ENCODE results near the gene ABCG4.

The ABCG4 gene

DNA sequence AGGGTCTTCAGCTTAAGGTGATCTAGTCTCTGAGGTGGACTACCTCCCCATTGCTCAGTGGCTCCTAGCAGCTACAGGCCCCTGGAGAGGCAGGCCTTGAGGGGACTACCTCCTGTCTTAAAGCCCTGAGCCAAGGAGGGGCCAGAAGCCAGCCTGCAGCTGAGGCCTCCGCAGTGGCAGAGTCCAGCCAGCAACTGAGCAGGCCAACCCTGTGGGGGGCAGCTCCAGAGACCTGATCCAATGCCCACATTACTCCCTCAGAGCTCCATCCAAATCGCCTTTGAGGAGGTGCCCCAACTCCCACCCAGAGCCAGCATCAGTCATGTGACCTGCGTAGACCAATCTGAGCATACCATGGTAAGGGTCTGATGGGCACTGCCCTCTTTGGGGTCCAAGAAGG, 39.0 kb upstream of the ABCG4 start:
- Mint-ChIP-seq H3K4me3 (no peak overlapping the region), H3K36me3 (peaks cover 17% of the 10 kb centered on the region), H3K9me3 (no peaks in the 10 kb centered on the region), H3K27ac (no peak overlapping the region), H3K27me3 (no peaks in the 10 kb centered on the region), H3K4me1 (peaks cover 24% of the 10 kb centered on the region)
- no peak for DNase-seq (ENCODE audit: low spot score in 2 of 2)
- ATAC-seq (ENCODE audit: low read depth), result no peak

- Mint-ChIP-seq H3K9me3 (no peaks in the 10 kb centered on the region), H3K4me1 (peaks cover 24% of the 10 kb centered on the region), H3K27me3 (no peaks in the 10 kb centered on the region), H3K27ac (no peak overlapping the region), H3K4me3 (no peak overlapping the region), H3K36me3 (peaks cover 21% of the 10 kb centered on the region)
- ATAC-seq (ENCODE audit: low read depth) (no peak), DNase-seq (ENCODE audit: low spot score in 2 of 2) (no peak)
Observed at GRCh38 chr11:119110439-119110838, 38.4 kb upstream of the ABCG4 start.

DNA sequence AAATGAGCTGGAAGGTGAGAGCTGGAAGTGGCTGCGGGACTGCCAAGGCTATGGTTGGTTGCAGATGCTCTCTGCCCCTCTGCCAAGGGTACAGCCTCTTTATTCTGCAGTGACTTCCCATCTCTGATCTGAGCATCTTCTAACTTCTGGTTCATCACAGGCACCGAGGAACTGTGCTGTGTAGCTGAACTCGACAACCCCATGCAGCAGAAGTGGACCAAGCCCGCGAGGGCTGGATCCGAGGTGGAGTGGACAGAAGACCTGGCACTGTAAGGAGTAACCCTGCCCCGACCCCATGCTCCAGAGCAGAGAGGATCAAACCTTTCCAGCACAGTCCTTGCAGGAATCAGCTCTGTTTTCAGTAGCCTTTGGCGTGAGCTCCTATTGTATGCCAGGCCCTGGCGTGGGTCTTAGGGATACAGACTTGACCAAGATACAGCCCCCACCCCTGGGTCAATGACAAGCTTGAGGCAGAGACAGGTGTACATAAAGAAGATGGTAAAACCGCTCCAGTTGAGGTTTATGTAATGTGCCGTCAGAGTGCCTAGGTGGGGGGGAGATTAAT, 37.4 kb upstream of the ABCG4 start:
- Mint-ChIP-seq H3K4me3 (no peak overlapping the region), H3K9me3 (no peaks in the 10 kb centered on the region), H3K27ac (no peak overlapping the region), H3K27me3 (no peaks in the 10 kb centered on the region), H3K36me3 (peaks cover 27% of the 10 kb centered on the region), H3K4me1 (peaks cover 24% of the 10 kb centered on the region)
- ATAC-seq (ENCODE audit: low read depth) (no peak), DNase-seq (ENCODE audit: low spot score in 2 of 2) (no peak)

- no peak overlapping the region for H3K27ac Mint-ChIP-seq
- H3K27me3 Mint-ChIP-seq, result no peaks in the 10 kb centered on the region
- ATAC-seq (ENCODE audit: low read depth), result no peak
- no peak for DNase-seq (ENCODE audit: low spot score in 2 of 2)
- H3K9me3 Mint-ChIP-seq, result no peaks in the 10 kb centered on the region
- H3K4me3 Mint-ChIP-seq, result no peak overlapping the region
- H3K4me1 Mint-ChIP-seq, result peaks cover 19% of the 10 kb centered on the region
- peaks cover 27% of the 10 kb centered on the region for H3K36me3 Mint-ChIP-seq
Observed at GRCh38 chr11:119112314-119113020, 36.4 kb upstream of the ABCG4 start.

DNA sequence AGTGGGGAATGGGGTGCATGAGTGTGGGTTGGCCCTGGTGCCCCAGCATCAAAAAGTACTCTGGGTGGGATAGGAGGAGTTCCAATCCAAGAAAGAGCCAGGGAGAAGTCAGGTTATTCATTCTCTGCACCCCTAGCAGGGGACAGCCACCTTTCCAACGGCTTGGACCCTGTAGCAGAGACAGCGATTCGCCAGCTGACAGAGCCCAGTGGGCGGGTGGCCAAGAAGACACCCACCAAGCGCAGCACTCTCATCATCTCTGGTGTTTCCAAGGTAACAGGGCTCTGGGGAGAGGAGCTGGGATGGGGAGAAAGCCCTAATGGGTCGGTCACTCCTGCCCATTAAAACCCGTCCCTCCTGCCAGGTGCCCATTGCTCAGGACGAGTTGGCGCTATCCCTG, 35.1 kb upstream of the ABCG4 start:
- H3K9me3 Mint-ChIP-seq, result no peaks in the 10 kb centered on the region
- H3K27me3 Mint-ChIP-seq, result no peaks in the 10 kb centered on the region
- DNase-seq (ENCODE audit: low spot score in 2 of 2), result no peak
- no peak overlapping the region for H3K4me3 Mint-ChIP-seq
- H3K36me3 Mint-ChIP-seq, result peaks cover 27% of the 10 kb centered on the region
- H3K4me1 Mint-ChIP-seq, result peaks cover 13% of the 10 kb centered on the region
- H3K27ac Mint-ChIP-seq, result no peak overlapping the region
- ATAC-seq (ENCODE audit: low read depth), result no peak

DNA sequence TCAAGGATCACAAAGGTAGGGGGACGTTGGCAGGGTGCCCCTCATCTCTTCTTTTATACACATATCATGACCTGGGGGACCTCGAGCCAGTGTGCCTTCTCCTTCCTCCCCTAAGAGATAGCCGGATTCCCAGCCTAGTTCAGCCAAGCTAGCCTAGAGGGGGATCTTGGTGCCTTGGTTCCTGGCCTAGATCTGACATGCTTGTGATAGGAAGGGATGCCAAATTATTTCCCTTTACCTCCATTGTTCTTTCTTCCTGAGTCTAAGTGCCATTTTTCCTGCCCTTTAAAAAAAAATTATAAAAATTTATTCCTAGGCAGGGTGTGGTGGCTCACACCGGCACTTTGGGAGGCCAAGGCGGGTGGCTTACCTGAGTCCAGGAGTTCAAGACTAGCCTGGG, 34.5 kb upstream of the ABCG4 start:
- Mint-ChIP-seq H3K27me3 (no peaks in the 10 kb centered on the region), H3K9me3 (no peaks in the 10 kb centered on the region), H3K4me3 (no peak overlapping the region), H3K36me3 (peaks cover 27% of the 10 kb centered on the region), H3K27ac (no peak overlapping the region), H3K4me1 (peaks cover 7% of the 10 kb centered on the region)
- DNase-seq (ENCODE audit: low spot score in 2 of 2) (no peak), ATAC-seq (ENCODE audit: low read depth) (no peak)

GRCh38 chr11:119115484-119116234, 33.2 kb upstream of the ABCG4 start:
- Mint-ChIP-seq H3K4me1 (peaks cover 6% of the 10 kb centered on the region), H3K36me3 (peaks cover 25% of the 10 kb centered on the region), H3K27me3 (no peaks in the 10 kb centered on the region), H3K4me3 (no peak overlapping the region), H3K27ac (no peak overlapping the region), H3K9me3 (no peaks in the 10 kb centered on the region)
- ATAC-seq (ENCODE audit: low read depth) (no peak), DNase-seq (ENCODE audit: low spot score in 2 of 2) (no peak)

DNA sequence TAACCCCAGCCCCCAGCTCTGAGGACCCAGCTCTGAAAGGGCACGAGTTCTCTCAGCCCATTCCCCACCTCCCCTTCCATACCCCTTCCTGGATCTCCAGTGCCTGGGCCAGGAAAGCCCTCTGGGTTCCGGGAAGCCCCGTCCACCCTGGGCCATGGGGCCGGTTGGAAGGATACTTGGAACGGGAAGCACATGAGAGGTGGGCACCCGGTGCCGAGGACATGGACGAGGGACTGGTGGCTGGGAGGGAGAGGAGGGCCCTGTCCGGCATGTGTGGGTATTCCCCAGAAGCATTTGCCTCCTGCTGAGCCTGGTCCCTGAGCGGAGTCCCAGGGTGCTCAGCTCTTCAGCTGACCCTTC, 32.6 kb upstream of the ABCG4 start:
- no peak for ATAC-seq (ENCODE audit: low read depth)
- no peak for DNase-seq (ENCODE audit: low spot score in 2 of 2)
- no peak overlapping the region for H3K27ac Mint-ChIP-seq
- no peaks in the 10 kb centered on the region for H3K9me3 Mint-ChIP-seq
- no peak overlapping the region for H3K4me3 Mint-ChIP-seq
- H3K27me3 Mint-ChIP-seq, result no peaks in the 10 kb centered on the region
- H3K4me1 Mint-ChIP-seq, result peaks cover 8% of the 10 kb centered on the region
- peaks cover 25% of the 10 kb centered on the region for H3K36me3 Mint-ChIP-seq

DNA sequence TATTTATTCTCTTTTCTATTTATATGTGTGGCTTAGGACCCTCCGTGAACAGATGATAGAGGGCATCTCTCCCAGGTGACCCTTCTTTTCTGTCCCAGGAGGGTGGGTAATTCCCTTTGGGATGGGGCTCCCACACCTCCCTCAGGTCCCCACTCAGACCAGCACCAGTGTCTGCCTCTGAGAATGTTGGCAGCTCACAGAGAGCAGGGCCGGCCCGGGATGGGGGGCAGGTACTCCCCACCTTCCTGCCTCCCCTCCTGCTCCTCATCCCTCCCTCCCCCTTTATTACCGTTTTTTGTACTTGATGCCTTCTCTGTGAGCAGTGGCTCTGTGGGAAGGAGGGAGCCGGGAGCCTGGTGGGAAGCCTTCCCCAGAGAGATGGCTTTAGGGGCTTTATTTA, 32.3 kb upstream of the ABCG4 start:
- H3K9me3 Mint-ChIP-seq, result no peaks in the 10 kb centered on the region
- no peaks in the 10 kb centered on the region for H3K27me3 Mint-ChIP-seq
- DNase-seq (ENCODE audit: low spot score in 2 of 2), result no peak
- peaks cover 8% of the 10 kb centered on the region for H3K4me1 Mint-ChIP-seq
- ATAC-seq (ENCODE audit: low read depth), result no peak
- peaks cover 24% of the 10 kb centered on the region for H3K36me3 Mint-ChIP-seq
- no peak overlapping the region for H3K4me3 Mint-ChIP-seq
- H3K27ac Mint-ChIP-seq, result no peak overlapping the region

DNA sequence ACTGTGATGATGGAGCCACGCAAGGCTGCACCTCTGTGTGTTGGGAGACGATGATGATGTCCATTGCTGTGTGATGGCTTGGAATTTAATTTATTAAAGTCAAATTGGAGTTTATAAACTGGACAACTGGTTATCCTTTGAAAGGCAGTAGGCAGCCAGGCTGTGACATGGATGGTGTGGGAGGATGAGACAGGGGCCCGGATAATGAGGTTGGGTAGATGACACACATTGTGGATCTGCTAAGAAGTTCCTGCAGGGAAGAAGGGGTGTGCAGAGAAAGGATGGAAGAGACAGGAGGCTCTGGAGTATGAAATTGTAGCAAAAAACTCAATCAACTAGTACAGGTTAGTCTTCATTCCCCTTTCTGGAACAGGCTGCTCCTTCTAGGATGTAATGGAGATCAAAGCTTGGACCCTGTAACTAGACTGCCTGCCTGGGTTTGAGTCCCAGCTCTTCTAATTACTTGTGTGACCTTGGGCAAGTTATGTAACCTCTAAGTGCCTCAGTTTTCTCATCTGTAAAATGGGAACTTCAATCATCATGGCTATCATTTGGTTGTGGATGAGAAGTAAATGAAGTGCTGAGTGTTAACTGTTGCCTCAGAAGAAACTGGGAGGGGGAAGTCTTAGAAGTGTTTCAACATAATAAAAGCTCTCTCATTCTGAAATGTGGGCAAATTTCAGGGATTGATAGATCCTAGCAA, 31.7 kb upstream of the ABCG4 start:
- DNase-seq (ENCODE audit: low spot score in 2 of 2) (no peak), ATAC-seq (ENCODE audit: low read depth) (no peak)
- Mint-ChIP-seq H3K36me3 (peaks cover 20% of the 10 kb centered on the region), H3K4me3 (no peak overlapping the region), H3K27me3 (no peaks in the 10 kb centered on the region), H3K4me1 (peaks cover 12% of the 10 kb centered on the region), H3K27ac (no peak overlapping the region), H3K9me3 (no peaks in the 10 kb centered on the region)

GRCh38 chr11:119118227-119118626, 30.6 kb upstream of the ABCG4 start:
- no peaks in the 10 kb centered on the region for H3K27me3 Mint-ChIP-seq
- H3K4me1 Mint-ChIP-seq, result peaks cover 20% of the 10 kb centered on the region
- H3K9me3 Mint-ChIP-seq, result no peaks in the 10 kb centered on the region
- no peak overlapping the region for H3K27ac Mint-ChIP-seq
- ATAC-seq (ENCODE audit: low read depth) (no peak), DNase-seq (ENCODE audit: low spot score in 2 of 2) (no peak)
- no peak overlapping the region for H3K4me3 Mint-ChIP-seq
- peaks cover 15% of the 10 kb centered on the region for H3K36me3 Mint-ChIP-seq

- H3K9me3 Mint-ChIP-seq, result no peaks in the 10 kb centered on the region
- H3K36me3 Mint-ChIP-seq, result peaks cover 14% of the 10 kb centered on the region
- no peaks in the 10 kb centered on the region for H3K27me3 Mint-ChIP-seq
- no peak for DNase-seq (ENCODE audit: low spot score in 2 of 2)
- no peak overlapping the region for H3K4me3 Mint-ChIP-seq
- no peak overlapping the region for H3K27ac Mint-ChIP-seq
- peaks cover 20% of the 10 kb centered on the region for H3K4me1 Mint-ChIP-seq
- no peak for ATAC-seq (ENCODE audit: low read depth)
Observed at GRCh38 chr11:119118946-119119345, 29.9 kb upstream of the ABCG4 start.

DNA sequence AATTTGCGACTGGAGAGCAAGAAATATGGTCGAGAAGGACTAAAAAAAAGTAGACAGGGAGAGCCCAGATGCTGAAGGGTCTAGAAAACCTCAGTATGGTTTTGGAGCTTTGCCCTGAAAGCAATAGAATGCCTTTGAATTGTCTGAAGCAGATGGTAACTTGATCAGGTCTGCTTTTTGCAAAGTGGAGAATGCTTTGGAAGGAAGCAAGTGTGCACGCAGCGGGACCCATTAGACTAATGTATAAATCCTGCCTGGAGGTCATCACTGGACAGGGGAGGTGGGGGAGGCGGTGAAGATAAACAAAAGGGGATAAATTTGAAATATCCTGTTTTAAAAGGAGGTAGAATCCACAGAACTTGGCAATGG, 28.2 kb upstream of the ABCG4 start:
- DNase-seq (ENCODE audit: low spot score in 2 of 2), result no peak
- no peak for ATAC-seq (ENCODE audit: low read depth)
- no peaks in the 10 kb centered on the region for H3K9me3 Mint-ChIP-seq
- H3K4me1 Mint-ChIP-seq, result peaks cover 20% of the 10 kb centered on the region
- H3K27me3 Mint-ChIP-seq, result no peaks in the 10 kb centered on the region
- H3K27ac Mint-ChIP-seq, result peak overlapping the region; percentile 92
- peak overlapping the region; percentile 90 for H3K4me3 Mint-ChIP-seq
- H3K36me3 Mint-ChIP-seq, result peaks cover 4% of the 10 kb centered on the region
